Measurements from ENCODE around the gene STARD9.
"Not testable (repeated sequence)": the region's sequence is repeated elsewhere in the genome, so short reads cannot be mapped to it uniquely, and the experiment has no call there.

Gene STARD9

GRCh38 chr15:42590619-42591237 lies 15.3 kb downstream of the STARD9 start:
- DNase-seq (ENCODE audit: low spot score), result no peak

GRCh38 chr15:42591238-42591934 lies 16.0 kb downstream of the STARD9 start:
- no peak for DNase-seq (ENCODE audit: low spot score)

GRCh38 chr15:42592716-42593115 lies 17.3 kb downstream of the STARD9 start:
- DNase-seq (ENCODE audit: low spot score), result no peak

GRCh38 chr15:42593143-42593542 lies 17.7 kb downstream of the STARD9 start:
- no peak for DNase-seq (ENCODE audit: low spot score)

- DNase-seq (ENCODE audit: low spot score), result no peak
Observed at GRCh38 chr15:42594095-42594494, 18.7 kb downstream of the STARD9 start.

- DNase-seq (ENCODE audit: low spot score), result no peak
Observed at GRCh38 chr15:42595626-42596240, 20.3 kb downstream of the STARD9 start.

- DNase-seq (ENCODE audit: low spot score), result not testable (repeated sequence)
Observed at GRCh38 chr15:42601316-42601715, 25.9 kb downstream of the STARD9 start.

- DNase-seq (ENCODE audit: low spot score), result no peak
Observed at GRCh38 chr15:42602501-42602900, 27.1 kb downstream of the STARD9 start.

GRCh38 chr15:42603978-42604377 lies 28.6 kb downstream of the STARD9 start:
- DNase-seq (ENCODE audit: low spot score), result no peak

GRCh38 chr15:42604894-42605744 lies 29.7 kb downstream of the STARD9 start:
- peak; percentile 48 for DNase-seq (ENCODE audit: low spot score)

GRCh38 chr15:42605796-42606195 lies 30.4 kb downstream of the STARD9 start:
- no peak for DNase-seq (ENCODE audit: low spot score)

GRCh38 chr15:42608110-42608531 lies 32.7 kb downstream of the STARD9 start:
- no peak for DNase-seq (ENCODE audit: low spot score)

- no peak for DNase-seq (ENCODE audit: low spot score)
Observed at GRCh38 chr15:42608752-42609488, 33.5 kb downstream of the STARD9 start.

- no peak for DNase-seq (ENCODE audit: low spot score)
Observed at GRCh38 chr15:42611532-42611931, 36.1 kb downstream of the STARD9 start.

GRCh38 chr15:42612367-42612912 lies 37.0 kb downstream of the STARD9 start:
- no peak for DNase-seq (ENCODE audit: low spot score)

- no peak for DNase-seq (ENCODE audit: low spot score)
Observed at GRCh38 chr15:42616107-42616506, 40.7 kb downstream of the STARD9 start.

- DNase-seq (ENCODE audit: low spot score), result no peak
Observed at GRCh38 chr15:42619656-42620371, 44.4 kb downstream of the STARD9 start.

- no peak for DNase-seq (ENCODE audit: low spot score)
Observed at GRCh38 chr15:42621386-42621785, 46.0 kb downstream of the STARD9 start.

- no peak for DNase-seq (ENCODE audit: low spot score)
Observed at GRCh38 chr15:42621996-42622925, 46.9 kb downstream of the STARD9 start.

- no peak for DNase-seq (ENCODE audit: low spot score)
Observed at GRCh38 chr15:42623951-42624350, 48.5 kb downstream of the STARD9 start.

Data from D341Med (cell line).